ENCODE measurements around the gene USP25.

Gene USP25

DNA sequence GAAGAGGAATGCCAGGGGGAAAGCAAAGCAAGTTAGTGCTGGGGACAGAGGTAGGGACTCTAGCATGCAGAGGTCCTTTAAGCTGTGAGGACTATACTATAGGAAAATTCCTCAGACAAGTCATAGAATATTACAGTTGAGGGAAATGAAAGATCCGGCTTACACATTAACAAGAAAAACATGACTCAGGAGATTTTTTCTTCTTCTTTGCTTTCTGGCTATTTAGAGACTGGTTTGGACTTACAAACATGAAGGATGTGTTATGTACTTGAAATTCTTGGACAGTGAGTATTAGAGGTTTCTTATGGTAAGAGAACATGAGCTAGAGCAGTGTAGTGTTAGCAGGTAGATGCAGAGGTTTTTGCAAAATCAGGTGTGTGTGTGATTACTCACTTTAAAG lies 24.9 kb downstream of the USP25 start:
- DNase-seq (ENCODE audit: low spot score in 2 of 2), result no peak
- Mint-ChIP-seq H3K4me3 (no peak overlapping the region), H3K9me3 (peaks cover 5% of the 10 kb centered on the region), H3K36me3 (ENCODE audit: insufficient read depth) (peaks cover 8% of the 10 kb centered on the region), H3K4me1 (peaks cover 77% of the 10 kb centered on the region), H3K27me3 (no peaks in the 10 kb centered on the region), H3K27ac (ENCODE audit: low read depth) (no peak overlapping the region)
- ATAC-seq (replicated peaks; ENCODE audit: extremely low read depth, poor library complexity, severe bottlenecking), result no peak

DNA sequence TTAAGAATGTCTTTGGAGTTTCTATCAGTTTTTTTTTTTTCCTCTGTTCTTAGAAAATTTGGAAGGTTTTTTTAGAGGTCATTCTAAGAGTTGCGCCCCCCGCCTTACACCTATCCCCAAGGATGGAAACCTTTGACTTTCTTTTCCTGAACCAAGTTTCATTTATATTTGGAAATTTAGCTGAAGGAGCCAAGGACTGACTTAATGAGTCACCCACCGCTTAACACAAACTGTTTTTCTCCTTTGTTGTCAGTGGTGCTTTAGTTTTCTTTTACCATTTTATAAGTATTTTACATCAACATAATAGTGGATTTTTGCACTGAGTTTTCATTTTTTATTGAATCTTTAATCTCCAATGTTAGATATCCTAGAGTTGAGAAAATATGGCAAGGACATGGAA lies 25.3 kb downstream of the USP25 start:
- H3K9me3 Mint-ChIP-seq, result peaks cover 5% of the 10 kb centered on the region
- H3K36me3 Mint-ChIP-seq (ENCODE audit: insufficient read depth), result peaks cover 4% of the 10 kb centered on the region
- ATAC-seq (replicated peaks; ENCODE audit: extremely low read depth, poor library complexity, severe bottlenecking) (no peak), DNase-seq (ENCODE audit: low spot score in 2 of 2) (no peak)
- H3K27ac Mint-ChIP-seq (ENCODE audit: low read depth), result no peak overlapping the region
- H3K4me3 Mint-ChIP-seq, result no peak overlapping the region
- no peaks in the 10 kb centered on the region for H3K27me3 Mint-ChIP-seq
- peaks cover 77% of the 10 kb centered on the region for H3K4me1 Mint-ChIP-seq

DNA sequence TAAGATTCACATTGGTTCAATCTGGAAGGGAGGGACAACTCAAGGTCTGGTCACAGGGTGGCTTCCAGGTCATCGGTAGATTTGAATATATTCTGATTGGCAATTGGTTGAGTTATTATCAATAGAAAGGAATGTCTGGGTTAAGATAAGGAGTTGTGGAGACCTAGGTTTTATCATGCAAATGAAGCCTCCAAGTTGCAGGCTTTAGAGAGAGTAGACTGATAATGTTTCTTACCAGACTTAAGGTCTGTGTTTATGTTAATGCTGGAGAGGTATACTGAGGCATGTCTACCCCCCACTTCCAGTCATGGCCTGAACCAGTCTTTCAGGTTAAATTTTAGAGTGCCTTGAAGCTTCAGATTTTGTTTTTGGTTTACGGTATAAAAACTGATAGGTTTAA lies 29.7 kb downstream of the USP25 start:
- Mint-ChIP-seq H3K36me3 (ENCODE audit: insufficient read depth) (peaks cover 3% of the 10 kb centered on the region), H3K9me3 (peaks cover 5% of the 10 kb centered on the region), H3K27ac (ENCODE audit: low read depth) (no peak overlapping the region), H3K27me3 (no peaks in the 10 kb centered on the region), H3K4me1 (peaks cover 80% of the 10 kb centered on the region), H3K4me3 (no peak overlapping the region)
- no peak for ATAC-seq (replicated peaks; ENCODE audit: extremely low read depth, poor library complexity, severe bottlenecking)
- no peak for DNase-seq (ENCODE audit: low spot score in 2 of 2)

DNA sequence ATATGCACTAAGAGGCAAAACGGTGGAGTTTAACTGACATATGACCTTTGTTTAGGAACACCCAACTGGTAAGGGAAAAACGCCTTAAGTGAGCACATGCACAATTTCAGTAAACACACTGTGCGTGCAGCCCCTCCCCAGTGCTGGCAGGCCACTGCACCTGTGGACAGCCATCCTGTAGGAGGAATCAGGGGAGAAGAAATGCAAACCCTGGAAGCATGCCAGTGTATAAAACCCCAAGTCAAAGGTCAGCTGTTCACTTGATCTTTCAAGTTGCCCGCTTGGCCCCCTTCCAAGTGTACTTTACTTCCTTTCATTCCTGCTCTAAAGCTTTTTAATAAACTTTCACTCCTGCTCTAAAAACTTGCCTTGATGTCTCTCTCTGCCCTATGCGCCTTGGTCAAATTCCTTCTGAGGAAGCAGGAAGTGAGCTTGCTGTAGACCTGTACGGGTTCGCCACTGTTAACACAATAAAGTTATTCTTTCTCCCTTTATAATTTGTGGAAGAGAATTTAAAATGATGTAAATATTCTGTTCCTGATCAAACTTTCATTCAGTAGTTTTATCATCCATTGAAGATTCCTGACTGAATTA lies 31.8 kb downstream of the USP25 start:
- H3K27ac Mint-ChIP-seq (ENCODE audit: low read depth), result no peak overlapping the region

DNA sequence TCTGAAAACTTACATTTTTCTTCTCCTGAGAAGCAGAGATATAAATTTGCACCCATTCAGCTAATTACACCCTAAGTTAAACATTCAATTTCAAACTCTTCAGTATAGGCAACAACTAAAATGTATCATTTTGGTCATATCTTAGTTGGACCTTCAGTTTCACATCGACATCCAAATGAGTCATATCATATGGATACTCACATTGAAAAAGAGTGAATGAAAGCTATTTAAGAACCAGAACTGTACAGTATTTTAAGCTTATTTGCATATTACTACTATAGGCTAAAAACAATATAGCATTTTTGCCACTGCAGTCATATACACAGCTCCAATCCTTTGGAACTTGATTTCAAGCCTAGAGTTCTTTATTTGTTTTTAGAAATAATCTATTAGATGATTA lies 33.6 kb downstream of the USP25 start:
- ATAC-seq (replicated peaks; ENCODE audit: extremely low read depth, poor library complexity, severe bottlenecking), result no peak
- H3K4me3 Mint-ChIP-seq, result no peak overlapping the region
- H3K27me3 Mint-ChIP-seq, result no peaks in the 10 kb centered on the region
- H3K9me3 Mint-ChIP-seq, result no peaks in the 10 kb centered on the region
- H3K27ac Mint-ChIP-seq (ENCODE audit: low read depth), result no peak overlapping the region
- no peak for DNase-seq (ENCODE audit: low spot score in 2 of 2)
- peaks cover 15% of the 10 kb centered on the region for H3K36me3 Mint-ChIP-seq (ENCODE audit: insufficient read depth)
- H3K4me1 Mint-ChIP-seq, result peaks cover 75% of the 10 kb centered on the region

More for the DNA sequence above, 31.8 kb downstream of the USP25 start:
- Mint-ChIP-seq H3K9me3 (peaks cover 5% of the 10 kb centered on the region), H3K27me3 (no peaks in the 10 kb centered on the region), H3K36me3 (ENCODE audit: insufficient read depth) (peaks cover 10% of the 10 kb centered on the region), H3K4me1 (peaks cover 74% of the 10 kb centered on the region), H3K4me3 (no peak overlapping the region)
- DNase-seq (ENCODE audit: low spot score in 2 of 2) (no peak), ATAC-seq (replicated peaks; ENCODE audit: extremely low read depth, poor library complexity, severe bottlenecking) (no peak)

DNA sequence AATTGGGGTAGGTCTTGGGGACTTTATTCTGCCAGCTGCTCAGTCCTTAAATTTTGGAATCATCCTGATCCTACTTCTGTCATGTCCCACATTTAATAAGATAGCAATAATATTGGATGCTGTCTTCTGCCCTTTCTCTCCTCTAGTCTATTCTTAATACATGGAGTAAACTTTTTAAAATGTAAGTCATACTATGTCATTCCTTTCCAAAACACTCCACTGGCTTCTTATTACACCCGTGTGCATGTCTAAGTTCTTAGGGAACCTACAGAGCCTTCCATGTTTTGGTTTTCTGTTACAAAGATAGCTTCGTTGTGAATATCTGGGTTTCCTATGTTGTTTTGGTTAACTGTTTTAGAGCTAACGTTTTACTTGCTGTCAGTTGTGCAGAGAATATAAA lies 35.1 kb downstream of the USP25 start:
- peak overlapping the region; percentile 22 for H3K27ac Mint-ChIP-seq (ENCODE audit: low read depth)
- no peak for ATAC-seq (replicated peaks; ENCODE audit: extremely low read depth, poor library complexity, severe bottlenecking)
- peaks cover 21% of the 10 kb centered on the region for H3K36me3 Mint-ChIP-seq (ENCODE audit: insufficient read depth)
- no peak overlapping the region for H3K4me3 Mint-ChIP-seq
- DNase-seq (ENCODE audit: low spot score in 2 of 2), result no peak
- H3K27me3 Mint-ChIP-seq, result no peaks in the 10 kb centered on the region
- peaks cover 65% of the 10 kb centered on the region for H3K4me1 Mint-ChIP-seq
- H3K9me3 Mint-ChIP-seq, result no peaks in the 10 kb centered on the region

DNA sequence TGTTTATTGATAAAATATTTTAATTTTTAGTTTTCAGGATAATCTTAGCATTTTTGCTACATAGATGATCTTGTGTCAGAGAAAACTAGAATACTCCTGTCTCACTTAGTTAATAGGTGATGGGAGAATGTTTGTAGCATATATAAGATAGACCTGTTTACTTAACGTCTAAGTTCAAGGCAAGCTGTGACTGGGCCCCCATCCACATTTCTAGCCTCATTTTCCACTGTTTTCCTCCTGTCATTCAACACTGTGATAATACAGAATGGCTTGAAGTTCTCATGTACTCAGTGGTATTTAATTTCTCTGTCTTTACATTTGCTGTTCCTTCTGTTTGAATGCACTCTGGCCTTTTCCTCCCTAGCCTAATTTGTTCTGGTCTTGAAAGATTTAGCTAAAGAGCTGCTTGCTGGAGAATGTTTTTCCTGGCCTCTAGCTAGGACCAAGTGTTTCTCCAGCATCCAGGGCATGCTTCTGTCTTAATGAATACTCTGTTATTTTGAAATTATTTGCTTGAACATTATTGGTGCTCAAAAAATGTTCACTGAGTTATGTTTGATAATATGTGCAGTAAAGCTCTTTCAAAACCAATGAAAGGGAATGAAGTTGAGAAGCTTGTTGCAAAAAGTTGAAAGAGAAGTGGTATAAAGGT lies 37.3 kb downstream of the USP25 start:
- ATAC-seq (replicated peaks; ENCODE audit: extremely low read depth, poor library complexity, severe bottlenecking) (no peak), DNase-seq (ENCODE audit: low spot score in 2 of 2) (no peak)
- H3K4me1 Mint-ChIP-seq, result peaks cover 65% of the 10 kb centered on the region
- peak overlapping the region; percentile 32 for H3K27ac Mint-ChIP-seq (ENCODE audit: low read depth)
- H3K27me3 Mint-ChIP-seq, result no peaks in the 10 kb centered on the region
- H3K36me3 Mint-ChIP-seq (ENCODE audit: insufficient read depth), result peaks cover 21% of the 10 kb centered on the region
- H3K9me3 Mint-ChIP-seq, result no peaks in the 10 kb centered on the region
- H3K4me3 Mint-ChIP-seq, result no peak overlapping the region

DNA sequence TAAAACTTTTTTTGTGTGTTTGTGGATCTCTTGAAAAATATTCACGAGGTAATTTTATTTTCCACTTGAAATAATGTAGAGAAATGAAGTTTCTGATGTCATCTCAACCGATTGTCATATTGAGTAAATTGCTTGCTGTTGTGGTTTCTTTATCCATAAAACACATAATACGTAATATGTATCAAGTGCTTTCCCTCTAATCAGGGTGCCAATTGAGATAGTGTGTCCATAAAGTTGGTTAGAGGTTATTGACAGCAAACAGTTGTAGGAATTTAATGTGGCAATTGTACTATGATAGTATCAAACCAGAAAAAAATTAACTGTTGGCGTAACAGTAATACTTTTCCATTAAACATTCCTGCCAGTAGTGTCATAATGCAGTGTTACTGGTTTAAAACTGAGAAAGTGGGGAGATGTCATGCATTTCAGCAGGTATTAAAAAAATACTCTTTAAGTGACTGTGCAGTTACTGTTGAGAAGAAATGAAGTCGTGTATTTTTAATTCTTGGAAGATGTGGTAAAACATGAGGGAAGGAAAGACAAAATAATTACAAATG lies 38.3 kb downstream of the USP25 start:
- DNase-seq (ENCODE audit: low spot score in 2 of 2), result no peak
- Mint-ChIP-seq H3K9me3 (no peaks in the 10 kb centered on the region), H3K4me1 (peaks cover 65% of the 10 kb centered on the region), H3K27me3 (no peaks in the 10 kb centered on the region), H3K36me3 (ENCODE audit: insufficient read depth) (peaks cover 18% of the 10 kb centered on the region), H3K4me3 (no peak overlapping the region), H3K27ac (ENCODE audit: low read depth) (peak overlapping the region; percentile 7)
- no peak for ATAC-seq (replicated peaks; ENCODE audit: extremely low read depth, poor library complexity, severe bottlenecking)

DNA sequence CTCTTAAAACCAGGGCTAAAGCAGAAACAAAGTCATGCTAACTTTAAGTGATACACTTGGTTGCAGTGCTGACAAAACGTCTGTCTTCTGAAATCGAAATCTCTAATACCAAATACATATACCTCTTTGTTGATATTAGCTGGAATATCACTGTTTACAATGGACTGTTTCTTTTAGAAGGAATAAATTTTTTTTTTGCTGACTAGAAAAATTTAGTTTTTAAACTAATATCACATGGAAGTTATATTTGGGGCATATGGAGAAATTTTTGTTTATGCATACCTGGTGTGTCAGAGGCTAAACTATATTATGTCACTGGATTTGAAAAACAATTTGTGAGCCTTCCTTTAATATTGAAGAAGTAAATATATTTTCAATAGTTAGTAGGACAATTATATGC lies 39.1 kb downstream of the USP25 start:
- ATAC-seq (replicated peaks; ENCODE audit: extremely low read depth, poor library complexity, severe bottlenecking) (no peak), DNase-seq (ENCODE audit: low spot score in 2 of 2) (no peak)
- Mint-ChIP-seq H3K4me3 (no peak overlapping the region), H3K36me3 (ENCODE audit: insufficient read depth) (peaks cover 18% of the 10 kb centered on the region), H3K4me1 (peaks cover 63% of the 10 kb centered on the region), H3K9me3 (no peaks in the 10 kb centered on the region), H3K27me3 (no peaks in the 10 kb centered on the region), H3K27ac (ENCODE audit: low read depth) (peak overlapping the region; percentile 7)

DNA sequence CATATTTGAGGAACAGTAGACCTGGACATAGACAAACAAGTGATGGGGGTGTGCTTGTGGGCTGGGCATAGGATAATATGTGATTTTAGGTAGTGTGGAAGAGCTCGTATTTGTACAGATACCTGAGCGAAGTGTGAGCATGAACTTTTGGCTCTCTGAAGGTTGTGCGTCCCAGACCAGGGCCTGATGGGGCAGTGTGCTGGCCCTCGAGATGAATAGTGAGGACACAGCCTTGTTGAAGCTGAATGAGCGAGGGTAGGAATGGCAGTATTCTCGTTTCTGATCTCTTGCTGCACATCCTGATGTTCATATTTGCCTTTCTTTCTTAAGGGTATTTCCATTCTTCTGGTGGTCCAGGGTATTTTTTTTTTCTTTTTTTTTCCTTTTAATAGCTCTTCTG lies 41.5 kb downstream of the USP25 start:
- Mint-ChIP-seq H3K4me3 (no peak overlapping the region), H3K27me3 (no peaks in the 10 kb centered on the region), H3K27ac (ENCODE audit: low read depth) (no peak overlapping the region), H3K9me3 (no peaks in the 10 kb centered on the region), H3K36me3 (ENCODE audit: insufficient read depth) (peaks cover 15% of the 10 kb centered on the region), H3K4me1 (peaks cover 58% of the 10 kb centered on the region)
- ATAC-seq (replicated peaks; ENCODE audit: extremely low read depth, poor library complexity, severe bottlenecking) (no peak), DNase-seq (ENCODE audit: low spot score in 2 of 2) (no peak)

DNA sequence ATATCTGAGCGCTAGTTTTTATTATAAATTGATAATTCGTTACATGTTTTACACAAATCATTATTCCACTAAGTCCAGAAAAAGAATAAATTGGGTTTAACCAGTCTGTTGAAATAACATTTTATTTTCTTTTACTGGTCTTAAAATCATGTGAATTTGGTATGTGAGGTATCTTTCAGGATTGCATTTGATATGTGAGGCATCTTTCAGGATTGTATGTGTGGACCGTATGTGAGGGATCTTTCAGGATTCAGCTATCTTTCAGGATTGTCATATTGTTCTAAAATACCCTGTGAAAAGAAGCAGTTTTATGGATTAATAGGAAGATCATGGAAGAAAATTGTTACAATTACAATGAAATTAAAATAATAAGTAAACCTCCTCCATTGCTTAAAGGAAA lies 42.9 kb downstream of the USP25 start:
- ATAC-seq (replicated peaks; ENCODE audit: extremely low read depth, poor library complexity, severe bottlenecking) (no peak), DNase-seq (ENCODE audit: low spot score in 2 of 2) (no peak)
- Mint-ChIP-seq H3K27ac (ENCODE audit: low read depth) (no peak overlapping the region), H3K27me3 (no peaks in the 10 kb centered on the region), H3K4me3 (no peak overlapping the region), H3K36me3 (ENCODE audit: insufficient read depth) (peaks cover 11% of the 10 kb centered on the region), H3K4me1 (peaks cover 61% of the 10 kb centered on the region), H3K9me3 (no peaks in the 10 kb centered on the region)

DNA sequence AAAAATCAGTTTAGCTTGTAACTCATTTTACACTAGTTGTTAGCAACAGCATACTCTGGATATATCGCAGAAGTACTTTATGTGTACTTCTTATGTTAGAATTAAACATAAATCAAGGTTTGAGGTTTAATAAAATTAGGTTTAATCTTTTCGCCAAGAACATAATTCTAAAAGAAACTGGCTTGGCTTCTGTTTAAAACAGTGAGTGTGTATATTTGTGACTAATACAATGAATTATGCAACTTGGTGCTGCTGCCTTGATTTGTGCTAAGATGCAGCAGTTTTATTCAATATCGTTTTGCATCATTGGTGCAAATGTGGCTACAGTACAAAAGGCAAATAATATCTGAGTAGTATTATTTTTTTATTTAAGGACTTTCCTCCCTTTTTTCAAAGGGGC lies 44.8 kb downstream of the USP25 start:
- Mint-ChIP-seq H3K9me3 (no peaks in the 10 kb centered on the region), H3K27me3 (no peaks in the 10 kb centered on the region), H3K4me1 (peaks cover 52% of the 10 kb centered on the region), H3K27ac (ENCODE audit: low read depth) (no peak overlapping the region), H3K4me3 (no peak overlapping the region), H3K36me3 (ENCODE audit: insufficient read depth) (peaks cover 3% of the 10 kb centered on the region)
- DNase-seq (ENCODE audit: low spot score in 2 of 2) (no peak), ATAC-seq (replicated peaks; ENCODE audit: extremely low read depth, poor library complexity, severe bottlenecking) (no peak)

DNA sequence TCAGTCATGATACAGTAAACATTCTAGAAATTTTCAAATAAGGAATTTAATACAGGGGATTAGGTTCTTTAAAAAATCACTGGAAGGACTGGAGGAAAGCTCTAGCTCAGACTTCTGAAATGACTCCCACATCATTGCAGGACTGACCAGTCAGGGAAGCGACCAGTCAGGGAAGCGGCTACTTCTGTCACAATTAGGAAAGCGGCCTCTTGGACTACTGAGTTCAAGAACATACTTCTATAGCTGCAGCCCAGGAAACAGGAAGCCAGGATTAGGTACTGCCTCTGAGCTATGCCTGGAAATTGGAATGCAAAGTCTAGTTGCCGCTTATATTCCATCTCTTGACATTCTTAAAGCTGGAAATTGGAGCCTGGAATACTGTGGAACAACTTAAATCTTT lies 45.5 kb downstream of the USP25 start:
- Mint-ChIP-seq H3K4me3 (no peak overlapping the region), H3K4me1 (peaks cover 48% of the 10 kb centered on the region), H3K27me3 (no peaks in the 10 kb centered on the region), H3K27ac (ENCODE audit: low read depth) (no peak overlapping the region), H3K36me3 (ENCODE audit: insufficient read depth) (peaks cover 3% of the 10 kb centered on the region), H3K9me3 (no peaks in the 10 kb centered on the region)
- DNase-seq (ENCODE audit: low spot score in 2 of 2) (no peak), ATAC-seq (replicated peaks; ENCODE audit: extremely low read depth, poor library complexity, severe bottlenecking) (no peak)
